ENCODE measurements around the gene MTHFD1L.

The MTHFD1L gene

GRCh38 chr6:150899231-150899630, 33.7 kb downstream of the MTHFD1L start:
- DNase-seq: no peak

DNA sequence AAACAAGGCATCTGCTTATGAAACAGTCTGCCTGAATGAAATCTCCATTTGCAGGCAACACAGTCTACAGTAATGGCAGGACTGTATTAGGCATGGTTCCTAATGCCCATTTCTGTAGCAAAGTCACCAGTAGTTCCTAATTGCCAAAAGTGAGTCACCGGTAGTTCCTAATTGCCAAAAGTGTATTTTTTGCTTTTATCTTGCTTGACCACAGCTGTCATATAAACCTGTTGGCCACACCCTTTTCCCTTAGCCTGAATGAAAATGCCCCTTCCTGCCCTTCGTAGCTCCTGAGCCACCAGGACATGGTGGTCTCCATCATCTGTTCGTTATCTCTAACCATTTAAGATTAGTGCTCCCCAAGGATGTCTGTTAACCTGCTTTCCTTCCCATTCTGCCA, 34.5 kb downstream of the MTHFD1L start:
- no peak for DNase-seq

DNA sequence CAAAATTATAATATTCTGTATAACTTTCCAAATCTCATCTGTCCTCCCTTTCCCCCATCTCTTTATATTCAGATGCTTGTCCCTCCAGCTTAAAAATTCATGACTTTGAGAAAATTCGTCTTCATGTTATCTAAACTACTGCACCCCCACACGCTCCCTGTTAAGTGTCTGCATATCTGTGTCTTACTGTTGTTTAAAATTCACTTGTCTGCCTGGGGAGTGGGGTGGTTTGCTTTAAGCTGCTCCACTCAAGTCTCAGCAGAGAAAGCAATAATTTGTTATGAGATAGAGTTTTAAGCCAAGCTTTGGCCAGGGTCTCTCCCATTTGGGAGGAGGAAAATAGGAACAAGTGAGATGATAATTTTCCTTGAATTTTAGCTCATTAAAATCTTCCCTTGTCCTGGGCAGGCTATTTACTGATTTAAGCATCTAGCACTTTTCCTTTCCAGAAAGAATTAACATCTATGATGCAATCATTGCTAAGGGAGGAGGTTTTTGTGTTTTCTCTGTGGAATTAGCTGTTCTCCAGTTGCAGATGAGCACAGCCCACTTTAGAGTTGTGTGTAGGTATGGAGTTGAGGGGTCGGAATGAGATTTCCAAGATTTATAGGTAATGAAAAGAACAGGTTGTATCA, 36.8 kb downstream of the MTHFD1L start:
- DNase-seq: no peak

GRCh38 chr6:150905769-150906168, 40.3 kb downstream of the MTHFD1L start:
- DNase-seq: no peak

- no peak for DNase-seq
These were observed 41.3 kb downstream of the MTHFD1L start for GRCh38 chr6:150906641-150907326.

DNA sequence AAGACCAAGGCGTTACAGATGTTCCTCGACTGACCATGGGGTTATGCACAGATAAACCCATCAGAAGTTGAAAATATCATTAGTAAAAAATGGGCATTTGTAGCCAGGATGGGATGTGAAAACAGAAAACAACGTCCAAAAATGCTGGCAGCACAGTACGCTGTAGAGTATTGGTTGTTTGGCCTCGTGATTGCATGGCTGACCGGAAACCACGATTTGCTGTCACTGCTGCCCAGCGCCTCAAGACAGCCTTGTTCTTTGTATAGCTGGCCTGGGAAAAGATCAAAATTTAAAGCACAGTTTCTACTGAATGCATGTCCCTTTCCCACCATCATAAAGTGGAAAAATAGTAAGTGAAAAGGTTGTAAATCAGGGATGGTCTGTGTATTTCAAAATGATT, 41.9 kb downstream of the MTHFD1L start:
- DNase-seq: no peak

- no peak for DNase-seq
These were observed 43.4 kb downstream of the MTHFD1L start for GRCh38 chr6:150908901-150909300.

DNA sequence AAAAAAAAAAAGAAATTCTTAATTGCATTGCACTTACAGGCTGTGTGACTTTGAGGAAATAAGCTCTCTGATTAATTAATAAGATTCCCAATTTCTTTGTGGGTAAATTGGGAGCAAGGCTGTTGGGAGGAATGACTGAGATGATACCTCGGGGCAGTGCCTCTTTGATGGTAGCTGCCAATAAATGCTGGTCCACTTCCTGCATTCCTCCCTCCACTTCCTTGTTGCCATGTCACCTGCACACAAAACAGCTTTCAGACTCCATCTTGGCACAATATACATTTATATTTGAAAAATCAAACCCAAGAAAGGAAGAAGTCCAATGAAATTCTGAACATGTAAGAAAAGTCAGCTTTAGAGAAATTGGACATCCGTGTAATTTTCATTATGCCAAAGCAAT, 45.1 kb downstream of the MTHFD1L start:
- DNase-seq: no peak

DNA sequence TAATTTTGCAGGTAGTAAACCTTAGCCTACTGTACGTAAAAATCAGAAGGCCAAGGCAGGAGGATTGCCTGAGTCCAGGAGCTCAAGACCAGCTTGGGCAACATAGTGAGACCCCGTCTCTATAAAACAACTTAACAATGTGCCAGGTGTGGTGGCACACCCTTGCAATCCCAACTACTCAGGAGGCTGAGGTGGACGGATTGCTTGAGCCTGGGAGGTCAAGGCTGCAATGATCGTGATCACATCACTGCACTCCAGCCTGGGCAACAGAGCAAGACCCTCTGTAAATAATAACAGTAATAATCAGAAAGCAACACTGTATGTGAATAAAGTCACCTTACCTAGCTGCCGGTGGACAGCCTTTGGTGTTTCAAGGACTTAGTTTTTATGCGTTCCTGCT, 48.9 kb downstream of the MTHFD1L start:
- DNase-seq: no peak

DNA sequence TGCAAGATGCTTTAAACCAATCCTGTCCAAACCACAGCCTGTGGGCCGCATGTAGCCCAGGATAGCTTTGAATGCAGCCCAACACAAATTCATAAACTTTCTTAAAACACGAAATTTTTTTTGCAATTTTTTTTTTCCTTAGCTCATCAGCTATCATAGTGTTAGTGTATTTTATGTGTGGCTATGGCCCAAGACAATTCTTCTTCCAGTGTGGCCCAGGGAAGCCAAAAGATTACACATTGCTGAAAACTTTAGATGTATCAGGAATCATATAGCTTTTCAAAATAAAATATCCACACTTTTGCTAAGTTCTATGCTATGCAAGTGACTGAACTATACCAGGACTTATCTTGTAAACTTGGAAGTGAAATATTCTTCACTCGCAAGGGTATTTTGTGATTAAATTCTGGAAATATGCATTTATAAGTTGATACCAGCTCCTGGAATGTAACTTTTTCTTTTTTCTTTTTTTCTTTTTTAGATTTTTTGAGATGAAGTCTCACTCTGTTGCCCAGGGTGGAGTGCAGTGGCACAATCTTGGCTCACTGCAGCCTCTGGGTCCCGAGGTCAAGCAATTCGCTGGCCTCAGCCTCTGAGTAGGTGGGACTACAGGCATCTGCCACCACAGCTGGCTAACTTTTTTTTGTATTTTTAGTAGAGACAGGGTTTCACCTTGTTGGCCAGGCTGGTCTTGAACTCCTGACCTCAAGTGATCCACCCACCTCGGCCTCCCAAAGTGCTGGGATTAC, 49.8 kb downstream of the MTHFD1L start:
- no peak for DNase-seq

DNA sequence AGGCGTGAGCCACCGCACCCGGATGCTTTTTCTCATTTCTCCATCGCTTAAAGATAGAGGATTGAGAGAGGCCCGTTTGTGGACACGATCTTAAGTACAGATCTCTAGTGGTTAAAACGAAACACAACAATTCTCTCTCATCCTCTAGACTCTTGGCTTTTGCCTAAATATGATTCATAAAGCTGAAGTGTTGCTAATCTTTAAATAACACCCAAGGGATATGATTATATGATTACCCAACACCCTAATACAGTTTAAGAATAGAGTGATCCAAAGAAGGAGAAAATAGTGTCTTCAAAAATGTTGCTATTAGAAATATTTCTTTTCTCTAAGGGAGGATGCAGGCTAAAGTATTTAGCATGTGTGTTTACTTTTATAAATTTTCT, 50.4 kb downstream of the MTHFD1L start:
- no peak for DNase-seq

DNA sequence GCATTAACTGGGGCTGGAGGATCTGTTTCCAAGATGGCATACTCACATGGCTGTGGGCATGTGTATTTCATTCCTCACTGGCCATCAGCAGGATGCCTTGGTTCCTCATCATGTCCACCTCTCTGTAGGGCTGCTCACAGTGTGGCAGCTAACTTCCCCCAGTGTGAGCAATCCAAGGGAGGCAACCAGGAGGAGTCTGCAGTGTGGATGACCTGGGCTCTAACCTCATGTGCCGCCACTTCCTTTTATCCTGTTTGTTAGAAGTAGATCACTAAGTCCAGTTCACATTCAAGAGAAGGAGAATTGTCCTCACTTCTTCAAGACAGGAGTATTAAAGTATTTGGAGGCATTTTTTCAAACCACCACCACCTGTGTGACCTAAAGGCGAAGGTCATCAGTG, 54.4 kb downstream of the MTHFD1L start:
- DNase-seq: no peak

DNA sequence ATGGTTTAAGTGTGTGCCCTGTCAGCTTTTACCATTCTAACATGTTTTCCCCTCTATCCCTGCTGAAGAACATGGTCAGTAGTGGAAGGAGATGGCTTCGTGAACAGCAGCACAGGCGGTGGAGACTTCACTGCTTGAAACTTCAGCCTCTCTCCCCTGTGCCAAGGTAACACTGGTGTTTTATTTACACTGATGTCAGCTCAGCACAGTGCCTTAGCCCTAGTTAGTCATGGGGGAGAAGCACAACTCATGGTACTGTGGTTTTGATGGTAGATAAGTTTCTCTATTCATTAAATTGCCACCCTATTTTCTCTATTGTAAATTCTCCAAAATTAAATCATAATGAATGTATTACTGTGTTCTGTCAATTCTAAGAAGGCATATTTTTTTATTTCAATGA, 56.6 kb downstream of the MTHFD1L start:
- DNase-seq: no peak

DNA sequence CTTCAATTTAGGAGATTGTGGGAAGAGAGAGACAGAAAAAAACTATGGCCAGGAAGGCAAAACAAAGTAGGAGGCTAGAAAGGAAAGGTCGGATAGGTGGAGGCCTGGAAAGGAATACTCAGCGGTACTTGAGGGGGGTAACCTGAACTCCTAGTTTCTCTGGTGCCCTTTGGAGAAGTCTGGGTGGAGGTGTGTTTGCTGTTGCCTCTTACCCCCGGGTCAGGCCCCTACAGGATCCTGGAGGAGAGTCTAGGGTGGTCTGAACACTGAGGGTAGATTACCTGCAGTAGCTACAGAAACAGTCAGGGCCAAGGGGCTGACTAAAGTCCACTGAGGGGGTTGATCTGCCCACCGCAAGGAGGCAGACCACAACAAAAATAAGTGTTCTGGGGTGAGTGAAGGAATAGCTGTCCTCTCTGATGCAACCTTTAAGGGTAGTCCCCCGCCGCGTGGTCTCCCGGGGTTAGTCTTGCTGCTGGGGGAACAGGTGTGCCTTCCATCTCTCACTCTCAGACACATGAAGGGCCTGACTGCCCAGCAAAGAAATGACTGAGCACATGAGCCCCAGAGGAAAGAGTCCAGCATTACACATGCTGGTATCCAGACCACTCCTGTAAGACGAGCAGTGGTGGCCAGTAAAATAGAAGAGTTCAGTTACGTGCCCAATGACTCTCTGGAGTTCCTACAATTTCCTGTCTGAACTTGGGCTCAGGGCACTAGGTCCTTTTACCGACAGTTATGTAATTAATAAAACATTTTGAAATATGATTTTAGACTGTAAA, 59.5 kb downstream of the MTHFD1L start:
- DNase-seq: no peak

GRCh38 chr6:150925590-150925928, 60.1 kb downstream of the MTHFD1L start:
- no peak for DNase-seq

GRCh38 chr6:150925976-150926375, 60.5 kb downstream of the MTHFD1L start:
- DNase-seq: no peak

DNA sequence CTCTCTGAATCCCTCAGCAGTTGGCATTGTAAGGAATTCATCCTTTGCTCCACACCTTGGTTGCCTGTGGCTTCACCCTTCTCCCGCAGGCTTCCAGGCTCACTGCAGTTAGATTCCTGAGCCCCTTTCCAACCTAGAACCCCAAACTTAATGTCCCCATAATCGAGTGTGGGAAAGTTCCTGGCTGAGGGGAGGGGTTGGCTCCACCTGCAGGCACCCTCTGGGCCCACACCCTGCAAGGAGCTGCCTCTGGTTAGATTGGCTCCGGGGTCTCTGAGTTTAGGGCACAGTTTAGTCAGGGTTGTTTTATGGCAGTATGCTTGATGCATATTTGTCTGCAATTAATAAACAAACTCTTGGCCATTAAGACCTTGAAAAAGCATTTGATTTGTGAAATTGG, 63.4 kb downstream of the MTHFD1L start:
- DNase-seq: no peak

DNA sequence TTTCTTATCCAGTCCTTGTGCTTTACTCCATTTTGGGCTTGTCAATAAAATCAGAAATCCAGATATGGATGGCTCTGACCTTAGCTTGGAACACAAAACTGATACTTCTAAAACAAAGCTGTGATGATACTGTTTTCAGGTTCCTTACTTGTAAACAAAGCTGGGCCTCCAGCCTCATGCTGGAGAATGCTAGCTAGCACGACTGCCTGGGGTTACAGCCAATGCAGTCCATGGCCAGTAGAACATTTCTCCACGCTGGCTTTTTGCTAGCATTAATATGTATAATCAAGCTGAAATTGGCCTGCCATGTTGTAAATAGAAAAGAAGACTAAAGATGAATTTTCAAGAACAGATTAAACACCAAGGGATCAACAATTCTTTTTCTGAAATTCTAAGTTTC, 63.9 kb downstream of the MTHFD1L start:
- DNase-seq: no peak

DNA sequence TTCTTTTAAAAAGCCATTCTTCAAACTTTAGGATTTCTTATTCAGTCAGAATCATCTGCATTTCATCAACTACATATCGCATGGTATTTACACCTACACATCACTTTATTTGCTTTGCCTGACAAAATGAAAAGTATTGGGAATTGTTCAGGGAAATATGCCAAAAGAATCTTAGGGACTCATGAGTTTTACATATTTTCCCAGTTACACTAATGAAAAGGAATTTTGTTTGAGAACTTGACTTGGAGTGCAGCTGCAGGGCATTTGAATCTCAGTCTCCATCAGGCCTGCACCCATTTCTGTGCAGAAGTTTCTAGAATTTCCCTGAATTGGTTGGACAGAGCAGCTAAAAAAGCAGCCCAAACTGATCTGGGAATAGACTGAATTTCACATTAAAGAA, 65.3 kb downstream of the MTHFD1L start:
- no peak for DNase-seq

- DNase-seq: no peak
These were observed 65.9 kb downstream of the MTHFD1L start for GRCh38 chr6:150931405-150931804.

- no peak for DNase-seq
These were observed 67.5 kb downstream of the MTHFD1L start for GRCh38 chr6:150932996-150933395.

DNA sequence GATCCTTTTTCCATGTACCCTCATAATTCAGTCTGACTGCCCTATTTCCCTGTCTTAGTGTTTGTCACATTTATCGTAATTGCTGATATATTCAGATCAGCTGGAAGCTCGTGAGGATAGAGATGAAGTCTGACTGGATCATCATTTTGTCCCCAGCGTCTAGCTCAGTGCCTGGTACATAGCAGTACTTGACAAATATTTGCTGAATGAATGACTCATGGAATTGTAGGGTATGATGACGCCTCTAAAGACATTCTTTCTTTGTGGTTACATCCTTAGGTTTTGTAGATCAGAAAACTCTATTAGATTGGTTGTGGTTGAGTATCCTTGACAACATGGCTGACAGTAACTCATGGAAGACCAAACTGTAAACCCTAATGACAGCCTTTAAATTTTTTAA, 68.9 kb downstream of the MTHFD1L start:
- DNase-seq: no peak

GRCh38 chr6:150936021-150936555, 70.6 kb downstream of the MTHFD1L start:
- no peak for DNase-seq
